HG02870 (cell line): ENCODE results near the gene SGK1.
"Not testable (repeated sequence)": the region's sequence is repeated elsewhere in the genome, so short reads cannot be mapped to it uniquely, and the experiment has no call there.

Experiments used
- ATAC-seq: cut with Tn5 transposase; IDR thresholded peaks from one replicate; pipeline ENCODE4 v1.9.1; 2021; ENCODE audit warnings: mild to moderate bottlenecking, moderate library complexity; ENCODE audit not compliant: unreplicated experiment

SGK1 gene

DNA sequence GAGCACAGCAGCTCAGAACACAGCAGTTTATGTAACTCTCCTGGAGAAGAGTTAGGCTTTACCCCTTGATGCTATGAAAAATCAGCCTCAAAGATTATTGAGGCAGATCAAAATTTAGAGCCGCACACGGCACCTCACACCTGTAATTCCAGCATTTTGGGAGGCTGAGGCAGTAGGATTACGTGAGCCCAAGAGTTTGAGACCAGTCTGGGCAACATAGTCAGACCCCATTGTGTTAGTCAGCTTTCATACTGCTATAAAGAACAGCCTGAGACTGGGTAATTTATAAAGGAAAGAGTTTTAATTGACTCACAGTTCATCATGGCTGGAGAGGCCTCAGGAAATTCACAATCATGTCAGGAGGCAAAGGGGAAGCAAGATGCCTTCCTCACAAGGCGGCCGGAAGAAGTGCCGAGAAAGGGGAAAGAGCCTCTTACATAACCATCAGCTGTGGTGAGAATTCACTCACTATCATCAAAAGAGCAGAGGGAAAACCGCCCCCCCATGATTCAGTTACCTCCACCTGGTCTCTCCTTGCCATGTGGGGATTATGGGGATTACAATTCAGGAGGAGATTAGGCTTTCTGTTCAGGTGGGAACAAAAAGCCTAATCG is 87.7 kb downstream of the SGK1 start:
- no peak for ATAC-seq

DNA sequence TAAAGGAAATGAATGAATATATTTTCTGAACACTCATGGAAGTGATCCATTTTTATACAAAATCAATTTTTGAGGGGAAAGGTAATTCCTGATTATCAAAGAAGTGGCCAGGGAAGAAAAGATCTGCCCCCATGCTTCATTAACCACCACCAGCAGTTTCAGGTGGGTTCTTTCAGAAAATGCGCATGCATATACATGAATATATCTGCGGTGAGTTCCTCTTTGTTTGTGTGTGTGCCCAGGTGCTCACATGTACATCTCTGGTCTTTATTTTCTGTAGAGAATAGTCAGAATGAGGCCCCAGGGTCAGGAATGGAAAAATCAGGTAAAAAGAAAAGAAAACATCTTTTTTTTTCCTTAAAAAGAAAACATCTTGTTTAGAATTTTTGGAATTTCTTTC is 88.4 kb downstream of the SGK1 start:
- ATAC-seq: no peak

DNA sequence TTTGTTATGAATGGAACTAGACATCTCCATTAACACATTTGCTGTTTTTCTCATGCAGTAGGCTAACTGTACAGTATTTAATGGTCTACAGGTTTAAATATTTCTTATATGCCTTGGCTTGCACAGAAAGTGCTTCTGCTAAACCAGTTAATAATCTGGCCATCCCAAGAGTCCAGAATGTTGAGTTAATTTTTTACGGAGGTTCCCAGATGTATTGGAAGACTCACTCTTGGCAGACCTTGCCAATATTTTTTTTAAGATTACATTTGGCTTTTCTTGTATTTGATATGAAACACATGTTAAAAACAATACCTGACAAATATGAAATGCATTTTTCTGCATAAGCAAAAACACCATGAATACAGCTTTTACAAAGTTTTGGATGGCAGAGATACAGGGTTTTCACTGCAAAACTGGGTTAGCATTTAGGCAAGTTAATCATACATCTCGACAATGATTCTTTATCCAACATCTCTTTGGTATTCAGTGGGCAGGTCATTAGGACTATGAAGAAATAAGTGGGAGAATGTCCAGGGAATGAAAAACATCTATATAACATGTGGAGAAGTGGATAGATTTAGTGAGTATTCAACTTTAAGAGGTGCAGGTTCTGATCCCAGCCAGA is 94.0 kb downstream of the SGK1 start:
- no peak for ATAC-seq

DNA sequence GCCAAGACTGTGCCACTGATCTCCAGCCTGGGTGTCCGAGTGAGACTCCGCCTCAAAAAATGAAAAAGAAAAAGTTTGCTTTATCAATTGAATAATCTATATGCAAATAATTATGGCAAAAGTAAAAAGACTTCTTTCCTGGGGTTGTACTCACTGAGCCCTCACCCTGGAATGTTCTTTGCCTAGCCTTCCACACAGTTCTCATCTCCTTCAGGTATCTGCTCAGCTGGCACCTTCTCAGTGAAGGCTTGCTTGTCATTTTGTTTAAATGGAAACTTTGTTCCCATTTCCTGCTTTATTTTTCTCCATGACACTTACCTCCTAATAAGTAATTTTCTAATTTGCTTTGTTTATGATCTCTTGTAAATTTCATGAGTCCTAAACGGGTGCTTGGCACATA is 96.7 kb downstream of the SGK1 start:
- ATAC-seq: no peak

DNA sequence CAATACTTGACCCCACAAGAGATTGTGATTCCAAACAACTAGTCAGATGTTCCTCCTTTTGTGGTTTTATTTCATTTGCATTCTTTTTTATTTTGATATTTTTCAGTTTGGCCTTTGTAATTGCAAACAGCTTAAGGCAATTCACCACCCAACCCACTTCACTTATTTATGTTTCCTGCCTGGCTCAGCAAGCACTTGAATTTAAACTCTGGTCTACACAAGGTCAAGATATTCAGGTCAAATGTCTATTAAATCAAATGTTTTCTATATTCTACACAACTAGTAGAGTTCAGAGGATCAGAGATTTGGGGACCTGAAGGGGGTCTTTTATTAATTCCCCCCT is 100.1 kb downstream of the SGK1 start:
- ATAC-seq: no peak

DNA sequence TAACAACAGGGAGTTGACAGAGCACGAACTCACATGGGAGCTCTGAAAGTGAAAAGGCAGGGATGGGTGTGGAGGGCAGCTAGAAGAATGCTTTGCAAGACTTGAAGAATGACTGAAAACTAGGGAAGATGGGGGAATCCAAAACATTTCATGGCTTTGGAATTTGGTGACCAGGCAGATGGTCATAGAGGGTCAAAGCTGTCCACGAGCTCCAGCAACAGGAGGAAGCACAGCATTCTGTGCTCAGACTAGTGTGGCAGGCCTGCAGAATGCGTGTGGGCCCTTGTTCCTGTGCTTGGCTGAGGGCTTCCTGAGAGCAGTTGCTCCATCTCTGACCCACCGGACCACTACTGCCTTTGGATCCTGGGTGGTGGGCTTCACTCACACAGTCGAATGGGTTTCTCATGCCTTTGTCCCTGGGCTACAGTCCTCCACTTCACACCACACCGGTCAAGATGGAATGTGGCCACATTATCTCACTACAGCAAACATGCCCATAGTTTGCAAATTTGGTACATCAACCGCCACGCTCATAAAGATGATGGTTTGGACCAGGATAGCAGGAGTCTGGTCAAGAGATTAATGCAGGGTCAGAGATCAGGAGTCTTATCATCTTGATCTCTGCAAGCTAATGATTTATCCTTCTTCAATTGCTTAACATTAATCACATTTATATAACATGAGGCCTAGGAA is 100.7 kb downstream of the SGK1 start:
- no peak for ATAC-seq

DNA sequence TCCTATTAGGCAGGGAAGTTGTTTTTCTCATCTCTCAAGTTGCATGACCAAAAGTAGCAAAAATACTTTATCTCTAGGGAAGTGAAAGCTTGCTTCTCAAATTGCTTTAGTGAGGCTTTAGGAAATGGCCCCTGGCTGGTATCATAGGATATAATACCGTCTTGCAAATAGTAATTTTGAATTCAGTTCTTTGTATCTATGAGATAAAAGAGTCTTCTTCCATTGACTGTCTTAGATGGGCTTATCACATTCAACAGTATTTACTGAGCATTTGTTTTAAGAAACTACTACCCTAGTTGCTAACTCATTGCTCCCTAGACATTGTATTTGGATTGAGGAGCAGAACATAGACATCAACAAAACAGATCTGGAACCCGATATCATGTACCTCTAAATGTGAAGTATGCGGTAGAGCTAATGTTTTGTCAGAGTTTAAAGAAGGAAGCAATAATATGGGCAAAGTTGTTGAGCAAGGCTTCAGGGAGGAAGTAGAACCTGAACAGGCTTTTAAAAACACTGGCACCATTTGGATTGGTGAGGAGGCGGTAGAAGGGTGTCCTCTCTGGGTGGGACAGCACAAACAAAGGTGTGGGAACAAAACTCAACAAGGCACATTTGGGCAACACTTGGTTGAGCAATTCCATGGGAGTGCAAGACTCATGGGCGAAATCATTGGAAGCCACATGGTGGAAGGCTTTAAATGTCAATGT is 101.5 kb downstream of the SGK1 start:
- no peak for ATAC-seq

DNA sequence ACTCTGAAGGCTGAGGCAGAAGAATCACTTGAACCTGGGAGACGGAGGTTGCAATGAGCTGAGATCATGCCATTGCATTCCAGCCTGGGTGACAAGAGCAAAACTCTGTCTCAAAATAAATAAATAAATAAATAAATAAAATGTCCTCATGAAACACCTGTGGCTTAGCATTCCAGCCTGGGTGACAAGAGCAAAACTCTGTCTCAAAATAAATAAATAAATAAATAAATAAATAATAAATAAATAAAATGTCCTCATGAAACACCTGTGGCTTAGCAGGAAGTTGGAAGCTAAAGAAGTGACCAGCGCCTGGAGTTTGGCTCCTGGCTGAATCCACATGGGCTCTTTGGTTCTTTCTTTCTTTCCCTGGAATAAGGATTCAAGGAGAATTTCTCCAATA is 104.5 kb downstream of the SGK1 start:
- not testable (repeated sequence) for ATAC-seq

DNA sequence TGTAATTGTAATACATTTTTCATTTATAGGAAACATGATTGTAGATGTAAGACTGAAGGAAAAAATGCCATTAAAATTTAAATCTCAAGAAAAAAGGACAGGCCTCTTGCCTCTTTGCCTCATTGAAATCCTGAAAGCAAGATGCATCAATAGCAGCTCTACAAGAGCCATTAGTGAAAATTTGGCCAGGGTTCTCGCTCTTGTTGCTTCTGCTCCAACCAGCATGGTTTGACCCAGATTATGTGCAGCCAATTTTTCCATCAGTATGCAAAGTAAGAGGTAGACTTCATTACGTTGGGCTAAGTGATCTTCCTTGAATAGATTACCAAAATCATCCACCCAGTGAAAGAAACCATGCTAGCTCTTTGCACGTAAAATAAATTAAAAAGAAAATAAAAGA is 106.6 kb downstream of the SGK1 start:
- no peak for ATAC-seq

DNA sequence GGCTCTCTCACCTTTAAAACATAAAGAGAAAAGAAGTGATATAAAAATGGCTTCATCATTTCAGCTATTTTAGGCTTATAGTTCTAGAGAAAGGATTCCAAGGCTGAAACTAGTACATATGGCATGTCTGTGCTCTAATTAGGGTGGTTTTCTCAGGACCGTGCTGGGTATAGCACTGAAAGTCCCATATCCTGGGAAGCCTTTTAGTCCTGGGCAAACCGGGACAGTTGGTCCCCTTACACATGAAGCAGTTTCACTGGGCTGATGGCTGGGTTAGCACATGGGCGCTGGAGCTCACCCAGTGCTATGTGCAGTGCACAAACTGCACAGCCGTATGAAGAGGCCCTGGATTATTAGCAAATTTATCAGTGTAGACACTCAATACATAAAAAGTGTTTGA is 110.5 kb downstream of the SGK1 start:
- ATAC-seq: no peak

- no peak for ATAC-seq
These were observed 112.5 kb downstream of the SGK1 start for GRCh38 chr6:134205366-134205765.

- not testable (repeated sequence) for ATAC-seq
These were observed 113.2 kb downstream of the SGK1 start for GRCh38 chr6:134204759-134205158.

GRCh38 chr6:134204031-134204430 is 113.9 kb downstream of the SGK1 start:
- ATAC-seq: no peak

DNA sequence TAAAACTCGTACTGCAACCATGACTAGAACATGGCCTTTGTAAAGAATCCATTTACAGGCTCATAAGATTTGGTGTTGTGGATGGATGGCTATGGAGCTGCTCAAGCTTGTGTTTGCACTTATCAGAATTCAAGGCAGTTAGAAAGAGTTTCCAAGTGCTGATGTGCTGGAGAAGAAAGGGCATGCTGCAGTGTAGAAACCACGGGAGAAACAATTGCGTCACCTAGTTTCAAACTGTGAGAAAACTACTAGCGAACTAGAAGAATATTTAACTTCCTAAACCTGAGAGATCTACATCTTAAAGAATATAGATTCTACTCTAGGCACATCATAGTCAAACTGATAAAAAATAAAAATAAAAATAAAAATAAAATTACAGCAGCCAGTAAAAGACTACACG is 116.2 kb downstream of the SGK1 start:
- ATAC-seq: no peak

GRCh38 chr6:134199848-134200606 is 117.9 kb downstream of the SGK1 start:
- ATAC-seq: peak; percentile 38

DNA sequence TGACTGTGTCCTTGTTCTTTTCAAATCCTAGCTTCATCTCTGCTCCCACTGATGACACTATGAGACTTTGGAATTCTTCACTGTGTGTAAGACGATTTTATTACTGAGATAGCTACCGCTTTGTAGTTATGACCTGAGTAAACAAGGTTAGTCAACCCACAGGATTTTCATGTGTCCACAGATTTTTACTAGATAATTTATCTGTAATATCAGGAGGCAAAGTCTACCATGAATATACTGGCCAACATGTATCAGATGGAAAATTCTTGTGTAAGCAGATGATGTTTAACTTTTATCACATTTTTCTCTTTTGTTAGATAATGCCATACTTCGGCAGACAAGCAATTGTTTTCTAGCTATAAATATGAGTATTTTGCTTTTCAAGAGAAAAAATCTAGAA is 119.8 kb downstream of the SGK1 start:
- ATAC-seq: no peak

DNA sequence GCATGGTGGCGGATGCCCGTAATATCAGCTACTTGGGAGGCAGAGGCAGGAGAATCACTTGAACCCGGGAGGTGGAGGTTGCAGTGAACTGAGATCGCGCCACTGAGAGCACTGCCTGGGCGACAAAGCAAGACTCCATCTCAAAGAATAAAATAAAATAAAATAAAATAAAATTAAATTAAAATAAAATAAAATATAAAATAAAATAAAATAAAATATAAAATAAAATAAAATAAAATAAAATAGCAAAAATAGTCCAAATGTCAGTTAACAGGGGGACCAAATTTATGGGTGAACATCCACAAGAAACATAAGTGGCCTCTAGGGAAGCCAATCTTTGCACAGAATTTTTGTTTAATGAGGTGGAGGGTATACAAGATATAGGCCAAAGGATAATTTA is 120.2 kb downstream of the SGK1 start:
- ATAC-seq: not testable (repeated sequence)

DNA sequence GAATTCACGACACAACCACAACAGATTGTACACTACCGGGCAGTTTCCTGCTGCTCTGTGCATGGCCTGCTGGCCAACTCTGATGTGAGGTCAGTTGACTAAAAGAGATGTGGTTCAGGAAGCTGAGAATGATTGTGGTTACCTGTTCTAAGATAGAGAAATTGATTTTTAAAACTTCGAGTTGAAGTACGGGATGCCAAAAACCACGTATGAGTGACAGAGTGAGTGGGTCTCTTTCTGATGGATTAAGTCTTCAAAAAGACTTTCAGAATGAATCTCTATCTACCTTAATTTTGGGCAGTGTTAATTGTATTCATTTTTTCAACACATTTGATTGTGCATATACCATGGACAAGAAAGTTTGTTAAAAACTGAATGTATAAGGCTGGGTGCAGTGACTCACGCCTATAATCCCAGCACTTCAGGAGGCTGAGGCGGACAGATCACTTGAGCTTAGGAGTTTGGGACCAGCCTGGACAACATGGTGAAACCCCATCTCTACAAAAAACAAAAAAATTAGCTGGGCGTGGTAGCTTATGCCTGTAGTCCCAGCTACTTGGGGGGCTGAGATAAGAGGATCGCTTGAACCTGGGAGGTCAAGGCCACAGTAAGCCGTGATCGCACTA is 121.2 kb downstream of the SGK1 start:
- peak; percentile 75 for ATAC-seq

- ATAC-seq: no peak
These were observed 121.9 kb downstream of the SGK1 start for GRCh38 chr6:134195985-134196384.

GRCh38 chr6:134195164-134195906 is 122.6 kb downstream of the SGK1 start:
- ATAC-seq: no peak
